Progenitor cell of endocrine pancreas (in vitro differentiated cells): ENCODE results near the gene CDC42BPB. TPM values are rescaled to one million over a fixed set of nuclear protein-coding genes. Genes with fewer than 3 reads are reported as not detected.

Experiments used
- DNase-seq: peaks from one replicate; pipeline ENCODE4 v3.0.0; 2021; ENCODE audit warnings: low spot score; ENCODE audit not compliant: unreplicated experiment
- H3K27ac Mint-ChIP-seq: 2 replicates; pipeline ENCODE4 v1.8.0; 2021; ENCODE audit warnings: mild to moderate bottlenecking, moderate library complexity, mixed read lengths
- H3K27me3 Mint-ChIP-seq: 2 replicates; pipeline ENCODE4 v1.8.0; 2021; ENCODE audit warnings: mixed read lengths
- H3K36me3 Mint-ChIP-seq: 2 replicates; pipeline ENCODE4 v1.8.0; 2022; ENCODE audit warnings: mixed read lengths; ENCODE audit not compliant: insufficient read depth
- H3K4me1 Mint-ChIP-seq: 2 replicates; pipeline ENCODE4 v1.8.0; 2021; ENCODE audit warnings: low read depth, mixed read lengths
- H3K4me3 Mint-ChIP-seq: 2 replicates; pipeline ENCODE4 v1.8.0; 2021; ENCODE audit warnings: low read depth, mild to moderate bottlenecking, moderate library complexity, mixed read lengths
- H3K9me3 Mint-ChIP-seq: 2 replicates; pipeline ENCODE4 v1.8.0; 2021; ENCODE audit warnings: low read depth, mixed read lengths
- CTCF ChIP-seq: fragments of 200-600 bp; sonication (generic); IDR thresholded peaks from one replicate; pipeline ENCODE4 v1.5.0; 2021; ENCODE audit warnings: antibody characterized with exemption, mild to moderate bottlenecking; ENCODE audit not compliant: unreplicated experiment
- total RNA-seq: library from RNA; stranded (reverse); gene quantifications from 2 replicates; pipeline ENCODE4 v1.2.1, GENCODE V29; 2021

Gene CDC42BPB
- total RNA-seq, 1 donor from 2014 or later = 105 TPM

- Mint-ChIP-seq H3K27ac (no peak overlapping the region), H3K4me3 (no peak overlapping the region), H3K9me3 (no peaks in the 10 kb centered on the region), H3K27me3 (peaks cover 18% of the 10 kb centered on the region), H3K36me3 (no peaks in the 10 kb centered on the region), H3K4me1 (no peaks in the 10 kb centered on the region)
- DNase-seq = no peak
- TF ChIP-seq CTCF = peak; percentile 22
Observed at GRCh38 chr14:102924632-102925588, 132.4 kb downstream of the CDC42BPB start.

- TF ChIP-seq CTCF = no peak
- H3K4me3 Mint-ChIP-seq = no peak overlapping the region
- H3K27me3 Mint-ChIP-seq = peaks cover 18% of the 10 kb centered on the region
- no peak overlapping the region for H3K27ac Mint-ChIP-seq
- no peaks in the 10 kb centered on the region for H3K36me3 Mint-ChIP-seq
- no peak for DNase-seq
- no peaks in the 10 kb centered on the region for H3K9me3 Mint-ChIP-seq
- no peaks in the 10 kb centered on the region for H3K4me1 Mint-ChIP-seq
Observed at GRCh38 chr14:102923925-102924486, 133.3 kb downstream of the CDC42BPB start.

GRCh38 chr14:102923201-102923924 is 134.0 kb downstream of the CDC42BPB start:
- no peaks in the 10 kb centered on the region for H3K36me3 Mint-ChIP-seq
- H3K9me3 Mint-ChIP-seq = no peaks in the 10 kb centered on the region
- H3K4me3 Mint-ChIP-seq = peak overlapping the region; percentile 40
- H3K27ac Mint-ChIP-seq = no peak overlapping the region
- TF ChIP-seq CTCF = no peak
- no peak for DNase-seq
- peaks cover 18% of the 10 kb centered on the region for H3K27me3 Mint-ChIP-seq
- H3K4me1 Mint-ChIP-seq = no peaks in the 10 kb centered on the region

GRCh38 chr14:102922490-102923200 is 134.7 kb downstream of the CDC42BPB start, which contains the start of gene AMN:
TSS of gene AMN (plus strand) at chr14:102922663. CDS start at chr14:102922689, 26 bp downstream.
- no peaks in the 10 kb centered on the region for H3K9me3 Mint-ChIP-seq
- H3K27me3 Mint-ChIP-seq = peaks cover 18% of the 10 kb centered on the region
- no peak within 1 kb of the TSS for H3K27ac Mint-ChIP-seq
- TF ChIP-seq CTCF = no peak
- H3K36me3 Mint-ChIP-seq = no peaks in the 10 kb centered on the region
- H3K4me1 Mint-ChIP-seq = no peaks in the 10 kb centered on the region
- peak within 1 kb of the TSS; percentile 40 for H3K4me3 Mint-ChIP-seq
- DNase-seq = no peak

GRCh38 chr14:102920998-102921304 is 136.4 kb downstream of the CDC42BPB start:
- Mint-ChIP-seq H3K4me3 (no peak overlapping the region), H3K27me3 (peaks cover 5% of the 10 kb centered on the region), H3K27ac (no peak overlapping the region), H3K4me1 (no peaks in the 10 kb centered on the region), H3K36me3 (no peaks in the 10 kb centered on the region), H3K9me3 (no peaks in the 10 kb centered on the region)
- no peak for TF ChIP-seq CTCF
- DNase-seq = no peak
